SKM-1 treated with dmso at 0.1 percent for 144 hours (cell line): Measurements from ENCODE around the gene CTLA4.

Source experiments
- DNase-seq: peaks from one replicate; lab custom pipeline; 2025; ENCODE audit not compliant: unreplicated experiment; lab: John Stamatoyannopoulos, UW

CTLA4 gene

GRCh38 chr2:203867561-203868200 is at the start of gene CTLA4:
Gene CTLA4 (plus strand): TSS chr2:203867771. CDS start chr2:203867943, 172 bp downstream.
- no peak for DNase-seq

GRCh38 chr2:203818656-203819055 is 48.9 kb upstream of the CTLA4 start:
- DNase-seq, result no peak

- no peak for DNase-seq
Observed at GRCh38 chr2:203819434-203820133, 48.0 kb upstream of the CTLA4 start.

- DNase-seq, result no peak
Observed at GRCh38 chr2:203820969-203821368, 46.6 kb upstream of the CTLA4 start.

- DNase-seq, result no peak
Observed at GRCh38 chr2:203822240-203822639, 45.3 kb upstream of the CTLA4 start.

- no peak for DNase-seq
Observed at GRCh38 chr2:203823173-203823572, 44.4 kb upstream of the CTLA4 start.

GRCh38 chr2:203824057-203824456 is 43.5 kb upstream of the CTLA4 start:
- DNase-seq, result no peak

GRCh38 chr2:203824603-203825002 is 43.0 kb upstream of the CTLA4 start:
- DNase-seq, result no peak

GRCh38 chr2:203826704-203827103 is 40.9 kb upstream of the CTLA4 start:
- DNase-seq, result no peak

GRCh38 chr2:203830304-203831055 is 37.1 kb upstream of the CTLA4 start:
- DNase-seq, result no peak

GRCh38 chr2:203835420-203835819 is 32.2 kb upstream of the CTLA4 start:
- no peak for DNase-seq

GRCh38 chr2:203835892-203836800 is 31.4 kb upstream of the CTLA4 start:
- DNase-seq, result no peak

GRCh38 chr2:203840655-203841205 is 26.8 kb upstream of the CTLA4 start:
- no peak for DNase-seq

- DNase-seq, result no peak
Observed at GRCh38 chr2:203841654-203842053, 25.9 kb upstream of the CTLA4 start.

- DNase-seq, result no peak
Observed at GRCh38 chr2:203842373-203842772, 25.2 kb upstream of the CTLA4 start.

GRCh38 chr2:203846490-203847105 is 21.0 kb upstream of the CTLA4 start:
- no peak for DNase-seq

GRCh38 chr2:203849010-203849409 is 18.6 kb upstream of the CTLA4 start:
- no peak for DNase-seq

- DNase-seq, result no peak
Observed at GRCh38 chr2:203852760-203853159, 14.8 kb upstream of the CTLA4 start.

GRCh38 chr2:203853271-203853670 is 14.3 kb upstream of the CTLA4 start:
- no peak for DNase-seq

GRCh38 chr2:203853722-203854121 is 13.8 kb upstream of the CTLA4 start:
- DNase-seq, result no peak
